ENCODE measurements around the gene DVL2.

DVL2 gene

DNA sequence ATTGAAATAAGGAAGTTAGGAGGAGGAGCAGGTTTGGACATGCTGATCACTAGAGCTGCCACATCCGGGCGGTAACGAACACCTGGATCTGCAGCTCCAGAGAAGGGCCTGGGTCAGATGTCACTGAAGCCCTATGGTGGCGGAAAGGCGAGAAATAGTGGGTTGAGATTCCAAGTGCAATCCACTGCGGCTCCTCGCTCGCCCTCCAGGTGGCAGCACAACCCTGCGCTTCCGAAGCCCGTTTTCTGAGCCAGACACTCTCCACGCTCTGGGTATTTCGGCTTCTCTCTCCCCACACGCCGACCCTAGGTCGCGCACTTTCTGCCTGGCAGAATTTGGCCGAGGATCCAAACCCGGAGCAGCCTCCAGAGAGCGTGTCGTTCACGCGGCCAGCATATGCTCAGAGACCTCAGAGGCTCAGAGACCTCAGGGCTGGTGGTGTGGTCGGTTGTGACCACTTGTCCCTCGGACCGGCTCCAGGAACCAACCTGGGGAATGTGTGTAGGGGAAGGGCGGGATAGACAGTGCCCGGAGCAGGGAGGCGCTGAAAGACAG, 46.3 kb upstream of the DVL2 start:
- TF ChIP-seq, protein P1, sequence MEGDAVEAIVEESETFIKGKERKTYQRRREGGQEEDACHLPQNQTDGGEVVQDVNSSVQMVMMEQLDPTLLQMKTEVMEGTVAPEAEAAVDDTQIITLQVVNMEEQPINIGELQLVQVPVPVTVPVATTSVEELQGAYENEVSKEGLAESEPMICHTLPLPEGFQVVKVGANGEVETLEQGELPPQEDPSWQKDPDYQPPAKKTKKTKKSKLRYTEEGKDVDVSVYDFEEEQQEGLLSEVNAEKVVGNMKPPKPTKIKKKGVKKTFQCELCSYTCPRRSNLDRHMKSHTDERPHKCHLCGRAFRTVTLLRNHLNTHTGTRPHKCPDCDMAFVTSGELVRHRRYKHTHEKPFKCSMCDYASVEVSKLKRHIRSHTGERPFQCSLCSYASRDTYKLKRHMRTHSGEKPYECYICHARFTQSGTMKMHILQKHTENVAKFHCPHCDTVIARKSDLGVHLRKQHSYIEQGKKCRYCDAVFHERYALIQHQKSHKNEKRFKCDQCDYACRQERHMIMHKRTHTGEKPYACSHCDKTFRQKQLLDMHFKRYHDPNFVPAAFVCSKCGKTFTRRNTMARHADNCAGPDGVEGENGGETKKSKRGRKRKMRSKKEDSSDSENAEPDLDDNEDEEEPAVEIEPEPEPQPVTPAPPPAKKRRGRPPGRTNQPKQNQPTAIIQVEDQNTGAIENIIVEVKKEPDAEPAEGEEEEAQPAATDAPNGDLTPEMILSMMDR (IDR thresholded peaks at IDR 0.05; ENCODE audit: extremely low read depth, insufficient read depth, missing control alignments), result peak; percentile 83
- DNase-seq (ENCODE audit: low spot score), result peak; percentile 86
- in situ Hi-C loops (cut with MboI; ENCODE audit: low pct_unique_long_range_greater_than_20kb, low sequenced_read_pairs, unreplicated experiment), result no loop called here

DNA sequence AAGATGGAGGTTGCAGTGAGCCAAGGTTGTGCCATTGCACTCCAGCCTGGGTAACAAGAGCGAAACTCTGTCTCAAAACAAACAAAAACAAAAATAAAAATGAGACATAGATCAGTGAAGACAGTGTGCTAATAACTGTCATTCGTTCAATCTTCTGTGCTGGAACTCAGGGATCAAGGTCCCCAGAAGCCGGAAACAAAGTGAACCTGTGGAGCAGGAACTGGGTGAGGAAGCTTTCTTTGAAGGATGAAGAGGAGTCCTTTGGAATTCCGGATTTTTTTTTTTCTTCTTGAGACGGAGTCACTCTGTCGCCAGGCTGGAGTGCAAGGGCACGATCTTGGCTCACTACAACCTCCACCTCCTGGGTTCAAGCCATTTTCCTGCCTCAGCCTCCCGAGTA, 45.1 kb upstream of the DVL2 start:
- in situ Hi-C loops (cut with MboI; ENCODE audit: low pct_unique_long_range_greater_than_20kb, low sequenced_read_pairs, unreplicated experiment), result no loop called here

DNA sequence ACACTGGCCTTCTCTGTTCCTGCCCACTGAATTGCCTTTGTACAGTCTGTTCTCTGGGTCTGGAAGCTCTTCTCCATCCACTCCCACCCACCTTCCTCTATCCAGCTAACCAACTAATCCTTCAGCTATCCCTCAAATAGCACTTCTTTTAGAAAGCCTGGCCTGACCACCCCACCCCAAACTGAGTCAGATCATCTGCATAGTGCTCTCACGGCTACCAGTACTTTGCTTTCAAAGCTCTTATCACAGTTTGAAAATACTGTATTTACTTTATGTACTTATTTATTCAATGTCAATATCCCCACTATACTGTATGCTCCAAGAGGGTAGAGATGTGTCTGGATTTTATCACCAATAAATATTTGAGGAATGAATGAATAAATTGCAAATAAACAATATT, 32.5 kb upstream of the DVL2 start:
- DNase-seq (ENCODE audit: low spot score), result no peak
- TF ChIP-seq, protein P1 (IDR thresholded peaks at IDR 0.05; ENCODE audit: extremely low read depth, insufficient read depth, missing control alignments), result no peak

More for the DNA sequence above, 45.1 kb upstream of the DVL2 start:
- DNase-seq (ENCODE audit: low spot score), result no peak
- TF ChIP-seq, protein P1 (IDR thresholded peaks at IDR 0.05; ENCODE audit: extremely low read depth, insufficient read depth, missing control alignments), result no peak

DNA sequence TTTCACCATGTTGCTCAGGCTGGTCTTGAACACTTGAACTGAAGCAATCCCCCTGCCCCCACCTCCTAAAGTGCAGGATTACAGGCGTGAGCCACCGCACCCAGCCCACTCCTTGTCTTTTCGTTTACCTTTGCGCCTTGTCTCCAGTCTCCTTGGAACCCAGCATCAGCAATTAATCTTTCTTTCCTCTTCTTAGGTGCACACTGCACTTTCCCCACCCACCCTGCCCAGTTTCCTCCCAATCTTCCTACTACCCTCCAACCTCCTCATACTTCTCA, 29.4 kb upstream of the DVL2 start:
- no peak for DNase-seq (ENCODE audit: low spot score)
- TF ChIP-seq, protein P1 (IDR thresholded peaks at IDR 0.05; ENCODE audit: extremely low read depth, insufficient read depth, missing control alignments), result no peak
- in situ Hi-C loops (cut with MboI; ENCODE audit: low pct_unique_long_range_greater_than_20kb, low sequenced_read_pairs, unreplicated experiment), result no loop called here

More for the DNA sequence above, 32.5 kb upstream of the DVL2 start:
- in situ Hi-C loops (cut with MboI; ENCODE audit: low pct_unique_long_range_greater_than_20kb, low sequenced_read_pairs, unreplicated experiment), result no loop called here

DNA sequence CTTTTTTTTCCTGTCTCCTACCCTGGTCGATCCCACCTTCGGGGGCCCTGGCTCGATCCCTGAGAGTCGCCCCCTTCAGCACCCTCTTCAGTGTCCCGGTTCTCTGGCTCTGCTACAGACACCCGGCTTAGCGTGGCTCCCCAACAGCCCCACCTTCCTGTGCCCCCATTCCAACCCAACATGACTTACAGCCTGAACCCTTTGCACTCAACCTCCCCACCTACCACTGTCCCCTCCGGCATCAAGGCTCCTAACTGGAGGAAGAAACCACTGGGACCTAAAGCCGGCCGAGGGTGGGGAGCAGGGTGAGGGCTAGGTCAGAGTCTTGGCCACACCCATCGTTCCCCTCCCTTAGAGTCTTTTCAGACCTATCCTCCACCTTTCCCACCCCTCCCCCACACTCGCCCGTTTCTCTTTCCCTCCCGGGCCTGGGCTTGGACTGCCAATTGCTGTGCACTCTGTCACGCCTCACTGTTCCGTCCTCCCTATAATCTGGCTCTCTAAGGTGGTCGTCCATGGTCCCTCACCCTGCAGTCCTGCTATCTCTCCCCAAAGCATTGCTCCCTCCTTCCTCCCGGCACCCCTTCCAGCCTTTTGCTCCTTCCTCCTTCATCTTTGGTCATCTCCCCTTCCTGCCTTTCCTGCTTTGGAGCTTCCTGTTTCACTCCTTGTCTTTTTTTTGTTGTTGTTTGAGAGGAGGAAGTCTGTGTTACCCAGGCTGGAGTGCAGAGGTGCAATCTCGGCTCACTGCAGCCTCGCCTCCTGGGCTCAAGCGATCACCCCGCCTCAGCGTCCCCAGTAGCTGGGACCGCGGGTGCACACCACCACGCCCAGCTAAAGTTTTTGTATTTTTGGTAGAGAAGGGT, 28.9 kb upstream of the DVL2 start:
- DNase-seq (ENCODE audit: low spot score), result peak; percentile 38
- in situ Hi-C loops (cut with MboI; ENCODE audit: low pct_unique_long_range_greater_than_20kb, low sequenced_read_pairs, unreplicated experiment), result no loop called here
- TF ChIP-seq, protein P1 (IDR thresholded peaks at IDR 0.05; ENCODE audit: extremely low read depth, insufficient read depth, missing control alignments), result no peak

DNA sequence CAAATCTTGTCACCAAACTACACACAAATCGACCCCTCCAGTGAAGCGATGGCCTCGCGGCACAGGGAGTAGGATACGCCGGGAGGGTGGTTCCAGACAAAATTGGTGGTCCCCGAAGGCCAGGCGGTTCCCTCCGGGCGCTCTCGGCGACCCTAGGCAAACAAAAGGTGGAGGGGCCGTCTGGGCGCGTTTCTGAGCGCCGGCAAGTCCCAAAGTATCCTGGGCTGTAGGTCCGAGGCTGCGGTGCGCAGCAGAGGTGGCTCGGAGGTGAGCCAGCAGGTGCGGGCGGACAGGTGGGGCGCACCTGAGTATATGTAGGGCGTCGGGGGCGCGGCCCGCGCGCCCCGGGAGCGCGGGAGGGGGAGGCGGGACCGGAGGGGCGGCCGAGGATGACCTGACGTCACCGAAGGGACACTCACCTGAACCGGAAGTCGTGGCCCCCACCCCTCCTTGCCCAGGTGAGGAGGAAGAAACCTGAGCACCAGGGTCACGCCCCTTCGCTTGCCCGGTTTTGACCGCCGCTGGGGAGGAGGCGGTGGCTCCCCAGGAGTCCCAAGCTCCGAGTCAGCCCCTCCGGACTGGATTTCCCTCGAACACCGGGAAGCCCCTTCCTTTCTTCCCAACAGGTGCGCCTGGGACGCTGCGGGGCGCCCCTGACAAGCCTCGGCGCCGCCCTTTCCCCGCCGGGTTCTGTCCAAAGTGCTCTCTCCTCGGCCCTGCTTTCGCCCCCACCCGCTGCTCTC, 28.0 kb upstream of the DVL2 start, which contains the start of gene CLDN7:
CLDN7 (minus strand) TSS at position 287 of the 743 bp plus-strand sequence. CDS start 435 bp downstream, outside the sequence.
- in situ Hi-C loops (cut with MboI; ENCODE audit: low pct_unique_long_range_greater_than_20kb, low sequenced_read_pairs, unreplicated experiment), result no loop called here
- DNase-seq (ENCODE audit: low spot score), result peak; percentile 39
- TF ChIP-seq, protein P1 (IDR thresholded peaks at IDR 0.05; ENCODE audit: extremely low read depth, insufficient read depth, missing control alignments), result no peak
